ENCODE data around the gene FZD2.
"Not testable (repeated sequence)": the region's sequence is repeated elsewhere in the genome, so short reads cannot be mapped to it uniquely, and the experiment has no call there.

DNA sequence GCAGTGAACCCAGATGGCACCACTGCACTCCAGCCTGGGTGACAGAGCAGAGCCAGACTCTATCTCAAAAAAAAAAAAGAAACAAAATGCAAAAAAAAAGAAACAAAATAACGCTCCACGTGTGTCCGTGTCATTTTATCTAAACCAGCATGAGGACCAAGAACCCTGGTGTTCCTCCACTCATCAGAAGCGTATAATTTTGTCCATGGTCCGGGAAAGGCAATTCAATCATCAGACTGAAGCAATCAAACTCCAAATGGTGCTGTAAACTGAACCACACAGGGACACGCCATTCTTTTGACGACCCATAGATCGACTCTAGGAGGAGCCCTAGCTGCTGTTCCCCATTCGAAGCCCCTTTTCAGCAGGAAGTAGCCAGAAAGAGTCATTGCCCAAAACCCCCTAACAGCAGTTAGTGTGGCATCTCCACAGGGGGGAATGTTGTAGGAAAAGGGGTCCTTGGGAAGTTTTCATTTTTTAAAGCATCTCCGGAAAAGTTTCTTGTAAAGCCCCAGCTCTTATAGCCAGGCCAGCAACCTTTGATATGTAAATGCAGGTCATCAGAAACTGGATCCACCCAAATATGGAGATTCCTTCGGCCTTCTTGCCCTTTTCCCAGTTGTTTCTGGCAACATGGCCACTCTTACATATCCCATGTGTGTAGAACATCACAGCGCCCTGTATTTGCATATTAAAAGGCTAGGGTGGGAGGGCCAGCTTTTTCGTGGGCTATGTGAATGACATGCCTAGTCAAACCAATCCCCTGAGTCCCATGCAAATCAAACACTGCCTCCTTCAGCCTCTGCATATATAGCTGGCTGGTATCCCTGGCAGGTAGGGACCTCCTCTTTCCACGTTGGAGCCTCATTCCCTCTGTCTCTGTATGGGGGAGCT is 45.8 kb upstream of the FZD2 start:
- TF ChIP-seq, protein P1, sequence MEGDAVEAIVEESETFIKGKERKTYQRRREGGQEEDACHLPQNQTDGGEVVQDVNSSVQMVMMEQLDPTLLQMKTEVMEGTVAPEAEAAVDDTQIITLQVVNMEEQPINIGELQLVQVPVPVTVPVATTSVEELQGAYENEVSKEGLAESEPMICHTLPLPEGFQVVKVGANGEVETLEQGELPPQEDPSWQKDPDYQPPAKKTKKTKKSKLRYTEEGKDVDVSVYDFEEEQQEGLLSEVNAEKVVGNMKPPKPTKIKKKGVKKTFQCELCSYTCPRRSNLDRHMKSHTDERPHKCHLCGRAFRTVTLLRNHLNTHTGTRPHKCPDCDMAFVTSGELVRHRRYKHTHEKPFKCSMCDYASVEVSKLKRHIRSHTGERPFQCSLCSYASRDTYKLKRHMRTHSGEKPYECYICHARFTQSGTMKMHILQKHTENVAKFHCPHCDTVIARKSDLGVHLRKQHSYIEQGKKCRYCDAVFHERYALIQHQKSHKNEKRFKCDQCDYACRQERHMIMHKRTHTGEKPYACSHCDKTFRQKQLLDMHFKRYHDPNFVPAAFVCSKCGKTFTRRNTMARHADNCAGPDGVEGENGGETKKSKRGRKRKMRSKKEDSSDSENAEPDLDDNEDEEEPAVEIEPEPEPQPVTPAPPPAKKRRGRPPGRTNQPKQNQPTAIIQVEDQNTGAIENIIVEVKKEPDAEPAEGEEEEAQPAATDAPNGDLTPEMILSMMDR (IDR thresholded peaks at IDR 0.05; ENCODE audit: insufficient read depth, low read length, poor library complexity, severe bottlenecking): not testable (repeated sequence)
- TF ChIP-seq EZH2phosphoT487 (conservative IDR thresholded peaks at IDR 0.05; ENCODE audit: low read length): not testable (repeated sequence)

Measured in SU-DHL-6 (cell line).